ENCODE data around the gene BABAM2.

The BABAM2 gene

GRCh38 chr2:27912512-27912911 lies 22.0 kb downstream of the BABAM2 start:
- no peak for DNase-seq

- no peak for DNase-seq
These were observed 23.7 kb downstream of the BABAM2 start for GRCh38 chr2:27914041-27914804.

- no peak for DNase-seq
These were observed 24.3 kb downstream of the BABAM2 start for GRCh38 chr2:27914805-27915175.

DNA sequence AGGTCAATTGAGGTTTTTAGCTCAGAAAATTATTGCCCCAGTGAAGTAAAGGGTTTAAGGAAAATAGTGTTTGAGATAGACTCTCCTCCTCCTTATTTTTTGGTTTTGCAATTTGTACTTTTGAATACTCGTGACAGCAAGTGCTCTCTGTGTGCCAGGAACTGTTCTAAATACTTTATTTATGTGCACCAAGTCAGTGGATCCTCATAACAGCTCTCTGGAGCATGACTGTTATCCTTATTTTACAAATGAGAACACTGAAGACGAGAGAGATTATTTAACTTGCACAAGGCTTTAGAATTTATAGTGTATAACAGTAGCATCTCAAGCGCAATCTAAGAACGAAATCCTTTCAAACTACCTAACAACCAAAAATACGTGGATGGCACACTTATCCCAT lies 24.7 kb downstream of the BABAM2 start:
- DNase-seq: no peak

GRCh38 chr2:27915874-27916273 lies 25.3 kb downstream of the BABAM2 start:
- no peak for DNase-seq

DNA sequence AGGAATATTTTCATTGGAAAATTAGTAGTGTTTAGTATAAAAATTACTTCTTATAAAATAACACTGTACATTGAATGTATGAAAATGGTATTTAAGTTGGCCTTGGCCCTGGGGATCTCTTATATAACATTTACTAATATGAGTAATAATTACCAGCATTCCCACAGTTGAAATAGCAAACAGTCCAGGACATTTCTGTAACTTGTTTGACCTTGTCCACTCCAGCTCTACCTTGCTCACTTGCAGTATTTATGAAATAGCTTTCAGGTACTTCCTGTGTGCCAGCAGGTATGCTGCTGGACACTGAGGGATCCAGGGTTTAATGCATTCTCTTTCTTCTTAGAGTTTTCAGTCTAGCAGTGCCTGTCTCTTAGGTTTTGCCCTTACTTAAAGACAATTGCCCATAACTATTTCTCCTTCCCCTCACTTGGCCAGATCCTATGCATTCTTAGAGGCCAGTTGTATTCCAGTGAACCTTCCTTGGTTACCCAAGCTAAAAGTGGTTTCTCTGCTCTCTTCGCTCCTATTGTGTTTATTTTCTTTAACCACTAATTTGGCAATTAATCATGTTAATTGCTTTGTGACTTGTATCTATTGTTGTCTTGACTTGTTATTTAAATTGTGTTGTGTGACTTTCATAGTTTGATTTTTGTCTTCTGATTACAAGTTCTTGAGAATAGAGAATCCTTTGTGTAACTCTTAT lies 25.9 kb downstream of the BABAM2 start:
- no peak for DNase-seq

DNA sequence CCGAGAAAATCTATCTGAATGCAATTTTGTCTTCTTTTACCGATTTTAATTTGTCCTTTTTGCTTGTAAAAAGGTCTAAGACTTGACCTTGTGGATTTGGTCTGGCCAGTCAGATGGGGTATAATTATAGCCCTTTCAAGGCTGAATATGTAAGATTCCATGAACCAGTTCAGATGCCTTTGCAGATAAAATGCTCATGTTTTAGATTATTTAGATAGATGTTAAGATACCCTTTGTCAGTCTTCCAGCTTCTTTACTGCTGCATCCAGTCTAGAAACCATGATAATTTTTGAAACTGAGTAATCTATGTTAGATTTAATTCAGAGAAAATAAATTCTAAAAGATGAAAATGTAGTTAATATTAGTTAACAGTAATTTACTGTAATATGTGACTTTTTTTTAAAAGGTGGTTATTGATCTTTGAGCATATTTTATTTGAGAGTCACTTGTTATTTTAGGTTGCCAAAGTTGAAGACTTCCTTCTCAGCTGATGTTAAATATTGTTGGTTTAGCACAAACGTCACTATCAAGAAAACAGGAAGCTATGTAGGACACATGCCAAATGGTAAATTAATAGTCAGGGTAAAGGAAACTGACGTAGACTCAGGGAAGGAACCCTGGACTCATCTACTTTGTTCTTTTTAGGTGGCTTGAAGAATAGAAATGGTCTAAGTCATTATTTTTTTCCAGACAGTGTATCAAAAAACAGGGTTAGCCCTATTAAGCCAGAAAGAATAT lies 29.8 kb downstream of the BABAM2 start:
- no peak for DNase-seq

GRCh38 chr2:27921424-27921823 lies 30.9 kb downstream of the BABAM2 start:
- no peak for DNase-seq

- no peak for DNase-seq
These were observed 31.5 kb downstream of the BABAM2 start for GRCh38 chr2:27921880-27922547.

- no peak for DNase-seq
These were observed 32.3 kb downstream of the BABAM2 start for GRCh38 chr2:27922842-27923241.

DNA sequence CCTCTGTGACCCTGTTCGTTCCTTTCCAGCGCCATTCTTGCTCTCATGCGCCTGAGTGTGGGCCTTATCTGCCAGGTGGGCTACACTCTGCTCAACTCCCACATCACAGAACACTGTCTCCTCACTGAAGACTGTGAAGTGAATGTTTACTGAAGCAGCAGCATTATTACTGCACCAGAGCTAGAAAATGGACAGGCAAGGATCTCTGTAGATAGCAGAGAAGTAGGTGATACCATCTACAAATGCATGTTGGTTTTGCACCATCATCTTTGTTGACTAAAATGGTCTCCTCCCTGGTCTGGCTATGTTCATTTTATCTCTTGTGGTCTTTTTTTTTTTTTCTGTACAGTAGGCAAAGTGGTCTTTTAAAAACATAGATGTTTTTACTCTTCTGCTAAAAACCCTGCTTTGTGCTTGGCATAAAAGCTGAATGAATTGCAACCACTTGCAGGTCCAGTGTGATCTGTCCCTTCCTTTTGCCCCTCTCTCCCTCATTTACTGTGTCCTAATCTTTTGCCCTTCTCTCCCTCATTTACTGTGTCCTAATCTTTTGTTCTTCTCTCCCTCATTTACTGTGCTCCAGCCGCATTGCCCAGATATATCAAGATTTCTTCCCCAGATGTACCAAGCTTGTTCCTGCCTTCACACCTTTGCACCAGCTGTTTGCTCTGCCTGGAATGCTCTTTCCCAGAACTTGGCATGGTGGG lies 35.4 kb downstream of the BABAM2 start:
- no peak for DNase-seq

DNA sequence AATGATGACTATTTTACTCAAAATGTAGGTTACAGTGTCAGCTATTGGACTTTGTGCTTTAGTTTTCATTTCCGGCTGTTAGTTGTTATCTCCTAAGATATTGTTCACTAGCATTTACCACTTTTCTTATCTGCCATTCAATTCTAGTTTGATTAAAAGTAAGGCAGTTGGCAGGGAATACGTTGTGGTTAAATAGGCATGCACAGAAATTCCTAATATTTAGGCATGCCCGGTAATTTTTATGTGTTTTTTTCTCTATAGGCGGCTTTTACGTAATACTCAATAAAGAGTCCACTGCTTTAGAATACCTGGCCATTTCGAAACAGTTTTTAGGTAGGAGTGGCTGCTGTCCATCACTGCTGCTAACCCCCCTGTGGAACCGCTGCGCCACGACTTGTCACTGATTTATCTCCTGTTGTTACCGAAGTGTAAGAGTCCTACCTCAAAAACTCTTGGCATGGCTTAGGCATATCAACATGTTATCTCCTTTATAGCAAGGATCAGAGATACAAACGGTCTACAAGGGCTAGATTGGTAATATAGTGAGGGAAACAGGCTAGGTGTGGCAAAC lies 39.5 kb downstream of the BABAM2 start:
- DNase-seq: no peak

GRCh38 chr2:27931361-27931950 lies 40.9 kb downstream of the BABAM2 start:
- DNase-seq: no peak

DNA sequence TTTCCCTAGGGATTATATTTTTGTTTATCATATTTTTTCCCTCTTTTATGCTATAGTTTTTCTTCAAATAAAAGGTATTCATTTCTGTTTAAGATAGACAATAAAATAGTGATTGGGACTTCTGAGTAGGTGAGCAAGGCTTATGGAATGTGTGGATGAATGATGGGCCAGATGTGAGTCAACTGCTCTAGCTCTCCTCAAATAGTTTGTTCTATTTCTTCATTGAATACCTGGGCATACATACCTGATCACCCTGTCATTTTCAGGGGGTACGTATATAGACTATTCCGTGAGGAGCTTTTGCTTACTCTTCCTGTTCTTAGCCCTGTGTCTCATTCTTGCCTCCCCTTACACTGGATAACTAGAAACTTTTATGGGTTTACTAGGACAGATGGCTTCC lies 41.9 kb downstream of the BABAM2 start:
- no peak for DNase-seq

- no peak for DNase-seq
These were observed 44.5 kb downstream of the BABAM2 start for GRCh38 chr2:27935026-27935425.

DNA sequence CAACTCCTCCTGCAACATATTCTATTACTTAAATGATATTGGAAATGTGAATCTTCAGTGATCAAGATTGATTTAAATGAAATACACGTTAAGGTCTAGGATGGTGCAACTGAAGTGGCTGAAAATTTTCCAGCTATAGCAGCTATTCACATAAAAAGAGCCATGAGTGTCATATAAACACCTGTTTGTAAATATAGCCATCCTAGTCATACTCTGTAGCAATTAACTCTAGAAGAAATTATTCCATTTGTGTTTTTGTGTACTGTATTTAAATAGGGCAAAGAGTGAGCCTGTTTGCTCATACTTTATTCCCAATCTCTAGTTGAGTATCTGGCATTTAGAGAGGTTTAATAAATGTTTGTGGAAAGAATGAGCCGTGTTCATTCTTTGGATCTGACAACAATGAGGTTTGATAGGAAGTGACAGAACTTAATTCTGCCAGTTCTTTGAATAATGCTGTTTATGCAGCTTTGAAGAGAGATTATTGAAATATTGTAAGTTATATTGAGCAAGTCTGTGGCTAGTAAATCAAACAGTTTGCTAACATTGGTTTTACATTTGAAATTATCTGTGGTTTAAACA lies 49.7 kb downstream of the BABAM2 start:
- no peak for DNase-seq

GRCh38 chr2:27940982-27941381 lies 50.5 kb downstream of the BABAM2 start:
- DNase-seq: no peak

- no peak for DNase-seq
These were observed 52.4 kb downstream of the BABAM2 start for GRCh38 chr2:27942612-27943547.

GRCh38 chr2:27946530-27947060 lies 56.1 kb downstream of the BABAM2 start:
- DNase-seq: no peak

- DNase-seq: no peak
These were observed 61.5 kb downstream of the BABAM2 start for GRCh38 chr2:27952070-27952469.

All from amniotic stem cell (primary cell).